HG03095 (cell line): ENCODE results near the gene TGFBR1.
A peak's percentile ranks its signal among the peaks of the same experiment; 100 is the strongest.

Experiments
- ATAC-seq: cut with Tn5 transposase; IDR thresholded peaks from one replicate; pipeline ENCODE4 v1.9.1; 2021; ENCODE audit warnings: moderate library complexity; ENCODE audit not compliant: unreplicated experiment

Gene TGFBR1

DNA sequence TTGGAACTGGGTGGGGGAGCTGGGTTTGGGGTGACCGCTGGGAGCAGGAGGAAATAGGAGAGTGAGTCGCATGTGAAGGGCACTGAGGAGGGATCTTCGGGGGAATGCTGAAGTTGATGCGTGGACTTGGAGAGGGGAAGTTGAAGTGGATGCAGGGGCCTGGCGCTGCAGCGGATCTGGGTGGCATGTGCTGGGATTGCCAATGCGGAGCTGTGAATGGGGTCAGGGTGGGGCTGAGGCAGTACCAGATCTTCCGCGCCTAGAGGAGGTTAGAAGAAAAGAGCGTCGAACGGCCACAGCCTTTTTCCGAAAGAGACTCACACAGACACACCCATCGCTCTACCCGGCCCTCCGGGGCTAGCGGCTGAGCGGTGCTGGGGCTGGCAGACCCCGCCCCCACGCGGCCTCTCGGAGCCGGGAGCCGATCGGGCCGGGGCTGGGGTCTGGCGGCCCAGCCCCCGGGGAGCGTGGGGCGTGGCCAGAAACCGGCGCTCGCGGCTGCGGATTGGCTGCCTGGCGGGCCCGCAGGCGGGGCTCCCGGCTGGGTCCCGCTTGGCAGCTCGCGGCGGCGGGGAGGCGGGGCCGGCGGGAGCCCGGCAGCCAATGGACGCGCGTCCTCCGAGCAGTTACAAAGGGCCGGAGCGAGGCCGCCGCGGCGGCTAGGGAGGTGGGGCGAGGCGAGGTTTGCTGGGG, at the start of gene TGFBR1:
TGFBR1 (plus strand) TSS at position 655 of the 693 bp plus-strand sequence. CDS start 93 bp downstream, outside the sequence.
- peak; percentile 88 for ATAC-seq

DNA sequence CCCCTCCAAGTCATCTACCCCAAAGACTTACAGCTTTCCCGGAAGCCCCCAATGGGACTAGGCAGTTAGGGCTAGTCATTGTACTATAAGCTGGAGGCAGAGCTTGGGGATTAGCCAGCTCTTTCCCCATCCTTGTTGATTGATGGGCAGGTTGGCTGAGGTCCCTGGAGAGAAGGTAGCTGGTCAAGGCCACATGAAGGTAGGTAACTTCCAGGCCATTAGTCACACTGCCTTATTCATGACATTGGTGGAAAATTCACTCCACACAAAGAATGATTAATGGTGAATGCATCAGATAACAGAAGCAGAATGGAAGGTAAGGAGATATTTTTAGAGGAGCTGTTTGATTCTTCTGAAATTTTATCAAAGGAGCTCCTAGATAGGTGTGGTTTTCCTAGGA, 49.5 kb upstream of the TGFBR1 start:
- ATAC-seq: no peak

DNA sequence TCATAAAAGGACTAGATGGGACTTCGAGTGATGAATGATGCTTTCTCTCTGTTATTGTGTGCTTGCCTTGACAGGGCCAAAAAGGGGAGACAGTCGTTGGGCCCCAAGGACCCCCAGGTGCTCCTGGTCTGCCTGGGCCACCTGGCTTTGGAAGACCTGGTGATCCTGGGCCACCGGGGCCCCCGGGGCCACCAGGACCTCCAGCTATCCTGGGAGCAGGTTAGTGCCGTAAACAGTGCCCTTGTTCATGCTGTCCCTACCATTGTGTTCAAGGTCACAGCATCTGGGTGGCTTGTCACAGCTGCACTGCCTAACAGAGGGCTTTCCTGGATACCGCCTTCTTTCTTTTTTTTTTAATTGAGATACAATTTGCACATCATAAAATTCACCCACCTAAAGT, 48.7 kb upstream of the TGFBR1 start:
- no peak for ATAC-seq

DNA sequence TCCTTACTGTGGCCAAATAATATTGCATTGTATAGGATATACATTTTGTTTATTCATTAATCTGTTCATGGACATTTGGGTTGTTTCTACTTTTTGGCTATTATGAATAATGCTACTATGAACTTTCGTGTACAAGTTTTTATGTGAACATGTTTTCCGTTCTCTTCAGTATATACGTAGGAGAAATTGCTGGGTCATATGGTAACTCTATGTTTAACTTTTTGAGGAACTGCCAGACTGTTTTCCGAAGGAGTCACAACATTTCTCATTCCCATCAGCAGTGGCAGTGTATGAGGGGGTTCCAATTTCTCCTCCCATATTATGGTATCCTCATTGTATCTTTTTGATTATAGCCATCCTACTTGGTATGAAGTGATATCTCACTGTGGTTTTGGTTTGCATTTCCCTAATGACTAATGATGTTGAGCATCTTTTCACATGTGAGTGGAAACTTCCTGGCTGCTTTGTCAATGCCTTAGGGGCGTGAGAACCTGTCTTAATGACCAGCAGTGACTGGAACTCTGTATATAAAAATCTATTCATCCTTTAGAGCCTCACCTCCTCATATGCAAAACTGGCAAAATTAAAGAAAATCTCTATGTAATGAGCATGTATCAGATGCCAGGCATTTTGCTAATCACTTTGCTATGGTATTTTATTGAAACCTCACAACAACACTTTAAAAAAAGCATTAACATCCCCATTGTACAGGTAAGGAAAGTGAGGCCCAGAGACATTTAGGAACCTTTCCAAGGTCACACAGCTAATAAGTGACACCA, 47.8 kb upstream of the TGFBR1 start:
- no peak for ATAC-seq

DNA sequence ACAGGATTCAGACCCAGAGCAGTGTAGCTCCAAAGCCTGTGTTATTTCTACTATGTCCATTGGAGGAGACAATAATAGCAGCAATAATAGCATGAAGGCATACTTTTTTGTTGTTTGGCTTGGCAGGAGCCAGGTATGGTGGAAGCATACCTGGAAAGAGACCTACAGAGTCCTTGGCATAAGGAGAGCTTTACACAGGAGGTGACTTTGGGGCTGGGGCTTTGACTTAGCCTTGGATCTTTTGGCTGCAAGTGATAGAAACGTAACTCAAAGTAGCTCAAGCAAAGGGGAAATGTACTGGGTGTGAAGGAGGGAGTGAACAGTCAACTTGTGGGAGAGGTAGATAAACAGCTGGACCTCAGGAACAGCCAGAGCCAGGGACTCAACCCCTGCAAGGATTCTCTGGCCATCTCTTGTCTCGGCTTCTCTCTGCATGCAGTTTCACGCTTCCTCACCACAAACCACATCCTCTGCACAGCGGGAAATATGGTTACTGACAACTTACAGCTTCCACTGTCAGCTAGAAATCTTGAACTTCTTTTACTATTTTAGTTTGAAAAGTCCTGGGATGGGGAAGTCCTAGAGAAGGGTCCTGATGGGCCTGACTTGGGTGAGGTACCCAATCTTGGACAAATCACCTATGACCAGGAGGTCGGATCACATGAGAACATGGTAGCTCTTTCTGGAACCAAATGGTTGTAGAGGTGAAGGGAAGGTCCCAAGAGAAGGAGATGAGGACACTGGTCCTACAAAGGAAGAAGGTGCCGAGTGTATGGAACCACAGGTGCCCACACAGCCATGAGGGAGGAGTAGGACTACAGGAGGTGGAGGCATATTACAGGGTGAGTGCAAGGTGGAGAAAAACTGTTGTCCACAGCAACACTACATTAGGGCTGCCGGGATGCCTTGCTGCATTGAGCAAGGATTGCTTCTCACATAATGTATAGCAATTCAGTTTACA, 47.0 kb upstream of the TGFBR1 start:
- peak; percentile 84 for ATAC-seq

DNA sequence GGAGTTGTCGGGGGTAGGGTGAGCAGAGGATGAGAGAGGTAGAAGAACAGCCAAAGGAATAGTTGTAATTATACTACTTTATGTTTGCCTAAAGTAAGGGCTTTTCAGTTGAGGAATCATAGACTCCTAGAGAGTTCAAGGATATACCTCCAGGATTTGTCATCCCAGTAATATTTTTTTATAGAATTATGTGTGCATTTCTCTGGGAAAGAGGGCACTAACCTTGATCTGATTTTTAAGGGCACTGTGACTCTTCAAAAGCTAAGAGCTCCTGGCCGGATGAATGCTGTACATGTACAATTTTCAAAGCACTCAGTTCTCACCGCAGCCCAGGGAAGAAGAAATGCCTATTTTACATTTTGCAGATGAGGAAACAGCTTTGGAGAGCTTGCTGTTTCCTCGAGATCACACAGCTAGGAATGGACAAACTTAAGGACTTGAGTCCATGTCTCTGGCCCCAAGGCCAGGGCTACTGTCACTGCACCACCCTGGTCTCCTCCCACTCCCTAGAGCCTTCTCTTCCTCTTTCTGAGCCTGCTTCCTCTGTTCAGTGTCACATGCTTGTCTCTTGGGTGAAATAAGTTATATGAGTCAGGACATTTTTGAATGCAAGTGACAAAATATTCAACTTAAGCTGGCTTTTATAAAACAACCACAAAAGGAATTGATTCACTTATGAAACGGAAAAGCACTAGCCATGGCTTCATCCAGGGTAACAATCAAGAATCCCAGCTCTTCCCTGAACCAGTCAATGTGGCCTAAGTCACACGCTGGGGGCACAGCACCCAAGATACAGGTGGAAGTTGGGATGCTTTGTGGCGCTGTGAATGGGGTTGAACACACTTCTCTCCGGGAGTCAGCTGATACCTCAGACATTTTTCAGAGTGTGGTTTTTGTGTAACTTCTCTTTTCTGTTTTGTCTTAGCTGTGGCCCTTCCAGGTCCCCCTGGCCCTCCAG, 45.7 kb upstream of the TGFBR1 start:
- ATAC-seq: peak; percentile 65

DNA sequence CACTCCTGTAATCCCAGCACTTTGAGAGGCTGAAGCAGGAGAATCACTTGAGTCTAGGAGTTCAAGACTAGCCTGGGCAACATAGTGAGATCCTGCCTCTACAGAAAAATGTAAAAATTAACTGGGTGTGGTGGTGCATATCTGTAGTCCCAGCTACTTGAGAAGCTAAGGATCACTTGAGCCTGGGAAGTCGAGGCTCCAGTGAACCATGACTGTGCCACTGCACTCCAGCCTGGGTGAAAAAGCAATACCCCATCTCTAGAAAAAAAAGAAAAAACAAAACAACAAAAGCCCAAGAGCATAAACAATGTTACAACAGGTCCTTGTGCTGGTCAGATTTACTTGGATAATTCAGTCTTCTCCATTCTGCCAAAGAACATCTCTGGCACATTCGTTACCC, 44.3 kb upstream of the TGFBR1 start:
- no peak for ATAC-seq

DNA sequence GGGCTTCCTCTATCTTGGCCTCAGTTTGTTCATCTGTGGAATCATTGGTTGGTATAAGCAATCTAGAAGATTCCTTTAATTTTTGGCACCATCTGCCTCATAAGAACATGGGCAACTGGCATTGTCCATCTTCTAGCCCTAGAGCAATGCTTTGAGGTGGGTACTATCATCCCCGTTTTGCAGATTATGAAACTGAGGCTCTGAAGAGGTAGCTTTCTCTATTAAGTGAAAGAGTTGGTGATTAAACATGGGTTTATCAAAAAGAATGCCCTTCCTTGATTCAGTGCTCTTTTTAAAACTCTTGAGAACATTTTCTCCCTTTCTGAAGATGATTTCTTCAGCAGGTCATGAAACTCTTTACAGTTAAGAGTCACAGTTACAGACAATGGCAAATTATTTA, 42.4 kb upstream of the TGFBR1 start:
- no peak for ATAC-seq

DNA sequence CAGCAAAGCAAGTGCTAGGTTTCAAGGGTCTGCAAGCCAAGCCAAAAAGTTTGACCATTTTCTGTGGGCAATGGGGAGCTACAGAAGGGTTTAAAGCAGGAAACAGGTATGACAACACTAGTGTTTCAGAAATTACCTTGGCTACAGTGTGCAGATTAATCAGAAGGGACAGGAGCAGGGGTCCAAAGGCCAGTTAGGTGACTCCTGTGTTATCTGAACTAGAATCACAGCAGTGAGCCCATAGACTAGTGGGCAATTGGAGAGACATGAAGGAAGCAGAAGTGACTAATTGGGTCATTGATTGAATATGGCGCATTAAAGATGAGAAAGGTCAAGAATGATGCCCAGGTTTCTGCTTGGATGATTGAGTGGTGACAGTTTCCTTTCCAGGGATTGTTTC, 41.4 kb upstream of the TGFBR1 start:
- no peak for ATAC-seq

DNA sequence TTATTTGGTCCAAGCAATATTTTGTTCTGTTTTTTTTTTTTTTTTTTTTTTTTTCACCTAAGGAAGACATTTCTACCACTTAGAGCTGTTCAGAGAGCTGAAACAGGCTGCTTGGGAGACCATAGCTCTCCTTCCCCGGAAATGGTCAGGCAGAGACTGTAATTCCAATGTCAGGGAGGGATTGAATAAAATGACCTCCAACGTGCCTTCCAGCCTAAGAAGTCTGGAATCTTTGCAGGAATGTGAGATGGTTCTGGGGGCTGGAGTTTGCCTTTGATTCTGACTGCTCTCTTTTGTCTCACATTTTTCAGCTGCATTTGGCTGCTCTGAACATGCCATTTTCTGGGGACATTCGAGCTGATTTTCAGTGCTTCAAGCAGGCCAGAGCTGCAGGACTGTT, 38.3 kb upstream of the TGFBR1 start:
- ATAC-seq: no peak

DNA sequence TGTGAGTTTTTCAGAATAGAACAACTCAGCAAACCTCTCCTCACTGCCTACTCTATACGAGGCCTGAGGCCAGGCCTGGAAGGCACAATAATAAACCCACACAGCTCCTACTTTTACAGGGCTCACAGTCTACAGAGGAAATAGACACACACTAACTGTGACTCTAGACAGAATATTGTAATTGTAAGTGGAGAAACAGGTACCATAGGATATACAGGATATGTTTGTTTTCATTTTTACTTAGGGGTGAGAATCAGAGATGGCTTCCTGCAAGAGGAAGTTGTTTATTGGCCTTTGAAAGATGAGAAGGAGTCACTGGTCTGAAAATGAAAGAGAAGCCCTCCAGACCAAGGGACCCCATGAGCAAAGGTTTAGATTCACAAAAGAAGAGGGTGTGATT, 35.8 kb upstream of the TGFBR1 start:
- no peak for ATAC-seq

DNA sequence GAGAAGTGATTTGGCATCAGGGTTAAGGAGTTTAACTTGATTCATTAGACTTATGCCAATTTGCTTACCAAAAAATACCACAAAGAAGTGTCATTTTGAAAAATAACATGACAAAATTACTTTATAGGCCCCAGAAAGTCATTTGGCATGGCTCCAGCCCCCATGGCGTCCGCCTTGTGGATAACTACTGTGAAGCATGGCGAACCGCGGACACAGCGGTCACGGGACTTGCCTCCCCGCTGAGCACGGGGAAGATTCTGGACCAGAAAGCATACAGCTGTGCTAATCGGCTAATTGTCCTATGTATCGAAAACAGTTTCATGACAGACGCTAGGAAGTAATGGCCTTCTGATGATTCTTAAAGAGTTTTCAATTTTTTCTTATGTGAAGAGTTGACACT, 35.4 kb upstream of the TGFBR1 start:
- no peak for ATAC-seq

DNA sequence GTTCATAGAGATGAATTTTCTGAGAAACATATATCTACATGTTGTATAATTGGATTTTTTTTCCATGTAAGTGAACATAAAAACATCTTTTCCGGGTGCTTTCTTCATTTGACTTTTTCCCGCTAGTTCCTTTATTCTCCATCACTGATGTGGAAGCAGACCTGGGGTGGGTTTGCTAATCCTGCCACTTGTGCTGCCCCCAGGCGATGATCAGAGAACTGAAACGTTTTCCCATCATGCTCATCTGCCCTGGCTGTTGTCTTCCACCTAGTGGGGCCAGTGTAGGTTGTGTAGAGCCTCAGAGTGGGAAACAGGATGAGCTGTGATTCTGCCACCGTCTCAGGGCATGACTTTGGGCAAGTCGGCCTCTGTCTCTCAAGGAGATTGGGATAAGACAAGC, 34.2 kb upstream of the TGFBR1 start:
- ATAC-seq: no peak

DNA sequence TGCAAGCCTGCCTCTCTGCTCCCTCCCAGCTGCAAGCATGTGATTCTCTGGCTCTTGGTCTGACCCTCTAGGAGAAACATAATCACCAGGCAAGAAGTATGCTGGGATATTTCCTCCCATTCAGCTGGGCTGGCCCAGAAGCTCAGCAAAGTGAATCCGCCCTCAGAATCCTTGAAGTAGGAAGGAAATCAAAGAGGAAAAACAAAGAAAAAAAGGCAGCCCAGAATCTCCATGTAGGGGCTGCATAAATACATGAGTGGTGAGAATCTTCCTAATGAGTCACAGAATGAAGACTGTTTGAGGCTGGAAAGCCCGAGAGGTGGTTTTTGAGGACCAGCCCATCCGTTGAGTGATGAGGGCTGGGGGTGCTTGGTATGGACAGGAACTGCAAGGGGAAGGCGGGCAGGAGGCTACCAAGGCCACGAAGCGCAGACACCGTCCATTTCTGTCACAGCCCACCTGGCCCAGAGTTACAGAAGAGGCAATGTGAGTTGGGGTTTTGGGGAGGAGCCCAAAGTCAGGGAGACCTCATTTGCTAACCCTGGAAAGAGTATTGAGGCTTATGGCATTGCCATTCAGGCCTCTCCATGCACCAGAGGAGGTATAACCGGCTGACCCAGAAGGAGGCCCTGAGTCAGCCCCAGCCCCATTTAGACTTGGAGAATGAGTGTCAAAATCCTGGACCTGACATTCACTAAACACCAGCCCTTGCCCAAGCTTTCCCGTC, 33.4 kb upstream of the TGFBR1 start:
- no peak for ATAC-seq

DNA sequence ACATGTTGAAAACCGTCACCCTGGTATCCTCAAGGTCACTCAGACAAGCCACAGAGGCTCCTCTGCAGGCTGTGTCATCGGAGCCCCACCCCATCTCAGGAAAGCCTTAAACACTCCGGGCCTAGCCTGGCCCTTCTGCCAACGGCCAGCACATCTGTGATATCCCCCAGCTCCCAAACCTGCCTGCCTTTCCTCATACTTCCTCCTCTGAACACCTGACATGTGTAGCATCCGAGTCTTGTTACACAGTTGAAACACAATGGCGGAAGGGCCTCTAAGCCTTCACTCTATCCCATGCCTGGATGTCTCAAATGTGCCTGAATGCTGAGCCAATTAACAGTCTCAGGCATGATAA, 32.9 kb upstream of the TGFBR1 start:
- ATAC-seq: no peak

DNA sequence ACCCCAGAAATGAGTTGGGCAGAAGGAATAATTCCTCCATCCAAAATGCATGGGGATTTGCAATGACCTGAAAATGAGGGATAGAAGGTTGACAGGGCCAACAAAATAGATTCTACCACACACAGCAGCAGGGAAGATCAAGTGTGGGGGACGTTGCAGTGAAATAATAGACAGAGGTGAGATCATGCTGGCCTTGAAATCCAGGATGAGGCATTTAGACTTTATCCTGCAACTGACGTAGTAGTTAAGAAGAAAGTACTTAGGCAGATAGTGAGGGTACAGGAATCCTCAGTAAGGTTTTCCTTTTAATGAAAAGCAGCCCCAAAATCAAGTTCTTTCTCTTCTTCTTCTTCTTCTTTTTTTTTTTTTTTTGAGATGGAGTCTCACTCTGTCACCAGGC, 31.6 kb upstream of the TGFBR1 start:
- no peak for ATAC-seq

DNA sequence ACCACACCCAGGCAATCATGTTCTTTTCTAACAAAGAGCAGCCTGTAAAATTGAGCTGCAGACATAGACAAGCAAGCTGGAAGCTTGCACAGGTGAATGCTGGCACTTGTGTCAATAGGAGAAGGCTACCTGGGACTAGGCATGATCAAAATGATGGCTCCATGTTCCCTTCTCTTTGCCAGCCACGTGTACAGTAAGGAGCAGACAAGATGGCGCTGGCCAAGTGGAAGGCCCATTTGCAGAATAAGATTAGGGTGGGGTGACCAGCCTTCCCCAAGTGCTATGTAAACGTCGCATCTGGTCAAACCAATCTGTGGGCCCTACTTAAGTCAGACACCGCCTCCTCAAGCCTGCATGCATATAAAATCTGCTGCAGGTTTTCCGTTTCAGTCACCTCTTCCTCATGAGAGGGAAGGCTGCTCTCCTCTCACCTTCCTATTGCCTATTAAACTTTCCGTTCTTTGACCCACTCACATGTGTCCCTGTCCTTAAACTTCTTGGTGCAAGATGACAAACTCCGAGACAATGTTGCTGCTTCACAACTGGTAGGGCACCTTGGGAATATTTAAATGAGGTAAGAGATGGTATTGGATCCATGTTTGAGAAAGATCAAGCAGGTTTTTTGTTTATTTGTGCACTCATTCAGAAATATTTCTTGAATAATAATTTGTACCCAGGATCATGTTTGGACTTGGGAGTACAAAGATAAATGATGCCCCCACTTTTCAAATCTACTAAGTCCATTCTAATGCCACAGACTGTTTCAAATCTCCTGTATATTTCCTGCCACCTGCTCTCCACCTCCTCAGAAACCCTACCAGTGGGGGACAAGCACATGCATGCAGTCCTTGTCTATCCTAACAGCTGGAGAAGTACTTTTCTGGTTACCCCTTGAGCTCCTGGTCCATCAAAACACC, 30.7 kb upstream of the TGFBR1 start:
- no peak for ATAC-seq

DNA sequence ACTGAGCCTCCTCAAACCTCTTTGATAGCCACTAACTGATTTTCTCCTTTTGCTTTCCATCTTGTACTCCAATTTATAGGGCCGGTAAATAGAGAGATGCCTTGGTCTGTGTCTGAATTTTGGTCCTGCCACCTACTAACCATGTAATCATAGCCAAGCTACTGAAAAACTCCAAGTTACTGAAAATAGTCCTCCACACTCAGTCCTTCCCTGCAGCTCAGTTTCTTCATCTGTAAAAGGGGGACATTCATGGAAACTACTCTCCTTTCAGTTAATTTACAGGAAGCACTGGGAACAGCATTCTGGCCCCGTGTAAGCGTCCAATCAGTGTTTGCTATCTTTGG, 30.0 kb upstream of the TGFBR1 start:
- no peak for ATAC-seq
